NCI-H187 treated with DMSO at 0.1 percent for 48 hours (cell line): Measurements from ENCODE around the gene ZNF559.

Experiments
- DNase-seq: peaks from one replicate; lab custom pipeline; 2025; lab: John Stamatoyannopoulos, UW

Gene ZNF559

DNA sequence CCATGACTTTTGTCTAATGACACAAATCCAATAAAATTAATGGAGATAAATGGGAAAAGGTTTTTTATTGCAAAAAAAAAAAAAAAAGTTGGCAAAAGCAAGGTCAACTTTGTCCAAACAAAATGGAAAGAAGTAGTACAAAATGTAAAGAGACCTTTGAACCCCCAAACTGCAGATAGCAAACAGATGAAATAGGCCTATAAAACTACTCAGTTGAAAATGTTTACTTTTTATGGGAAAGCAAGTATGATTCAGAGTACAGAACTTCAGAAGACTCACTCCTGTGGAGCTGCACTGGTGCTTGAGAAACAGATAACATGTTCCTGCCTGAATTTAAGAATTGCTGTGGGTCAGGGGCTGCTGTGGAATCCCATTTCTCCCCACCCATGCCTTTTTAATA, 29.0 kb downstream of the ZNF559 start:
- no peak for DNase-seq

DNA sequence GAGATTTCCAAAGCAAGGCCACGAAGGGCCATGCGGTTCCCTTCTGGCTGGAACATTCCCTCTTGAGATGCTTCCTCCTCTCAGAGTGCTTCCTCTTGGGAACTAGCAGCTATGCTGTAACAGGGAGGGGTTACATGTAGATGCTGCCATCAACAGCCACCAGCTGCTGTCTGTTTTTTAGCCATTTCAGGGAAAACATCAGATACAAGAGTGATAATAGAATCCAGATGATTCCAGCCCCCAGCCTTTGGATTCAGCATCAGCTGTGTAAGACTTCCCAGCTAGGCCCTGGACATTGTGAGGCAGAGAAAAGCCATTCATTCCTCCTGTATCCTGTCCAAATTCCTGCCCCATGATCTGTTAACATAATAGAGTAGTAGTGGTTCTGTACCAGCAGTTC, 30.7 kb downstream of the ZNF559 start:
- DNase-seq = no peak

DNA sequence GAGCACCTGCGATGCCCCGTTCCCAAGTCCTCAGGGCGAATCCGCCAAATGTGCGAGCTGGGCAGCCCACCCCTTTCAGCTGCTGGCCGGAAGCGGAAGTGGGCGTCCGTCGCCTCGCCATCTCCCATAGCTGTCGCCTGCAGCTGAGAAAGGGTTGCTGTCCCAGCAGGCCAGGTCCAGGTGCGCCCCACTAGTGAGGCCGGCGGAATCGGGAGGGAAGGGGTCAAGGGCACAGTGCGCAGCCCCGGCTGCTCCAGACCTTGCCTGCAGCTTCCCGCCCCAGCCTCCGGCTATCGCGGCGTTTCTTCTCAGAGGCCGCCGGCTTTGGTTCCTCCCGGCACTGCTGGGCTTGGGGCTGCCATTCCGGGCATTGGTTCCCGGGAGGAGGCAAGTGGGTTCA, 38.9 kb downstream of the ZNF559 start, which contains the start of gene ZNF177:
Gene ZNF177, plus strand, starts transcription at position 109 of the 400 bp plus-strand sequence. CDS start 15,299 bp downstream, outside the sequence.
- no peak for DNase-seq

DNA sequence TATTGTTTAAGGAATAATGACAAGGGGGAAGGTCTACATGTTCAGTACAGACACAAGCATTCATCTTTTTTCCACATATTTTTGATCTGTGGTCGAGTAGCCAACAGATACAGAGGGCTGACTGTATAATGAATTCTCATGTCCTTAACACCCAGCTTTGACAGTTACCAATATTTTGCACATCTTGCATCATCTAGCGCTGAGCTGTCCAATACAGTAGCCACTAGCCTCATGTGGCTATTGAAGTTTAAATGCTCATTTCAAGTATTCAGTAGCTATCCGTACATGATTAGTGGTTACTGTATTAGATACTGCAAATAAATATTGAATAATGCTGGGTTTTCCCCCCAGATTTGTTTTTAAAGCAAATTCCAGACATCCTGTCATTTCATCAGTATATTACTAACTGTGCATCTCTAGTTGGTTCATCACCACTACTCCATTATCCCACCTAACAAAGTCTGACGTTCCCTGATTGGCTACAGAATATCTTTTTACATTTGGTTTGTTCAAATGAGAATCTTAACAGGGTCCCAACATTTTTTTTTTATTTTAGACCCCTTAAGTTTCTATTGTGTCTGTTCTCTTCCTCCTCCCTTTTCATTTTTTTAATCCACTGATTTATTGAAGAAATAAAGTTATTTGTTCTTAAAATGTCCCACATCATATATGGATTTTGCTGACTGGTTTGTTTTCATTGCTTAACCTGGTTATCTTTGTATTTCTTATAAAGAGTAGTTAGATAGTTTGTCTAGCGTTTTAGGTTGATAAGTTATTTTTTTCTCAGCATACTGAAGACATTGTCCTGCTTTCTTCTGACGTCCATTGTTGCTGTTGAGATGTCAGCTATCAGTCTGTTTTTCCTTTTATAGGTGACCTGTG, 47.0 kb downstream of the ZNF559 start:
- no peak for DNase-seq

DNA sequence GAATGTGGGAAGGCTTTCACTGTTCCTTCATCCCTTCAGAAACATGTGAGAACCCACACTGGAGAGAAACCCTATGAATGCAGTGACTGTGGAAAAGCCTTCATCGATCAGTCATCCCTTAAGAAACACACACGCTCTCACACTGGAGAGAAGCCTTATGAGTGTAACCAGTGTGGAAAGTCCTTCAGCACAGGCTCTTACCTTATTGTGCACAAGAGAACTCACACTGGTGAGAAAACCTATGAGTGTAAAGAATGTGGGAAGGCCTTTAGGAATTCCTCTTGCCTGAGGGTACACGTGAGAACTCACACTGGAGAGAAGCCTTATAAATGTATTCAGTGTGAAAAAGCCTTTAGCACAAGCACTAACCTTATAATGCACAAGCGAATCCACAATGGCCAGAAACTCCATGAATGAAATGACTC, 57.4 kb downstream of the ZNF559 start:
- DNase-seq = no peak
